ENCODE data around the gene TMEM123.
"Not testable (repeated sequence)": the region's sequence is repeated elsewhere in the genome, so short reads cannot be mapped to it uniquely, and the experiment has no call there.

TMEM123 gene

DNA sequence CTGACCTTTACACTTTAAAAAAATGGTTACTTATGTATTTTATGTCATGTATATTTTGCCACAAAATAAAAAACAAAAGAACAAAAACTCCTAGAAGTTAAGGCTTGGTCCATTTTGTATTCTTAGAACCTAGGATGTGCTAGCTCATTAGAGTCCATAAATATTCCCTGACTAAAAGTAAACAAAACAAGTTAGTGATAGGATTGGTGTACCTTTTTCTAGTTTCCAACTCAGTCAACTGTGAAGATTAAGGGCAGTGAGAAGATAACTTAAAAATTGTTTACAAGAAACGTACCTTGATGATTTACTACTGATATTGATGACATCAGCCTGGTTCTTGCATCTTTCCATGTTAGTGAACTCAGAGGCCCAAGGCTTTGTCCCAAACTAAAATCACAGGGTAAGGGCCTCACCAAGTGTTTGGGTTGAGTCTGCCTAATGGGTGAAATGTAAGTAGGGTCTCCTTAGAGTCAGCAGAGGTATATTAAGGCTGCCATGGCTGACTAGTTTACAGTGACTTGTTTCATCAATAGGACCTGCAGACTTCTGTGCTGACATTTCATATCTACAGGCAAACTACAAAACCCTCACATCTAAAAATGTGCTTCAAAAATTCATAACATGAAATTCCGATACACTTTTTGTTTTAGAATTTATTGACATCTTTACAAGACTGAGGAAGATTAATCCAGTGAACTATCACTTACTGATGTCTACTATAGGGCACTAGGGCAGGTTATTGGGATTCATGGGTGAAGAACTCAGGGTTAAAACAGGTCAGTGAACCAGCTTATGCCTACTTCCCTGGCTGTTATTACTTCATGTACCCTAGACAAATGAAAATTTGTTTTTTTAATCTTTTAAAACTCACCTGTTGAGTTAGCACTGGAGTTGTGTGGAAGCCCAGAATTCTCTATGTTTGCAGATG lies 4.4 kb downstream of the TMEM123 start:
- peaks cover 34% of the 10 kb centered on the region for H3K36me3 Mint-ChIP-seq
- no peaks in the 10 kb centered on the region for H3K9me3 Mint-ChIP-seq (ENCODE audit: low read depth)
- peak overlapping the region; percentile 95 for H3K27ac Mint-ChIP-seq
- H3K4me1 Mint-ChIP-seq (ENCODE audit: low read depth): peaks cover 80% of the 10 kb centered on the region
- H3K4me3 Mint-ChIP-seq: peak overlapping the region; percentile 88
- H3K27me3 Mint-ChIP-seq: no peaks in the 10 kb centered on the region

DNA sequence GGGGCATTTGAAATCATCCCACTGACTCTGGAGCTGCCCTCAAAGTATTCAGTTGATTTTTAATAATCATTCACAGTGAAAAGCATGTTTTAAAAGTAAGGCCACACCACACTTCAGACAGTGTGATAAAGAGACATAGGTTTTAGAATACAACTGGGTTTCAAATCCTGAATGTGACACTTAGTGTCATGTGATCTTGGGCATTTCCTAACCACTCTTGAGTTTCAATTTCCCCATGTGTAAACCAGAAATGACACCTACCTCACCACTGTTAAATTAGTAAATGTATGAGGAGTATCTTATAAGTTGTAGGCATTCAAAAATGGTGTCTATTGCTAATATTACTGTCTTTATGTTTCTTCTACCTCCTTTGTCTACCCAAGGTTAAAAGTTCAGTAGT lies 5.4 kb downstream of the TMEM123 start:
- H3K9me3 Mint-ChIP-seq (ENCODE audit: low read depth): no peaks in the 10 kb centered on the region
- peaks cover 85% of the 10 kb centered on the region for H3K4me1 Mint-ChIP-seq (ENCODE audit: low read depth)
- peak overlapping the region; percentile 95 for H3K27ac Mint-ChIP-seq
- H3K36me3 Mint-ChIP-seq: peaks cover 39% of the 10 kb centered on the region
- H3K4me3 Mint-ChIP-seq: peak overlapping the region; percentile 88
- no peaks in the 10 kb centered on the region for H3K27me3 Mint-ChIP-seq

DNA sequence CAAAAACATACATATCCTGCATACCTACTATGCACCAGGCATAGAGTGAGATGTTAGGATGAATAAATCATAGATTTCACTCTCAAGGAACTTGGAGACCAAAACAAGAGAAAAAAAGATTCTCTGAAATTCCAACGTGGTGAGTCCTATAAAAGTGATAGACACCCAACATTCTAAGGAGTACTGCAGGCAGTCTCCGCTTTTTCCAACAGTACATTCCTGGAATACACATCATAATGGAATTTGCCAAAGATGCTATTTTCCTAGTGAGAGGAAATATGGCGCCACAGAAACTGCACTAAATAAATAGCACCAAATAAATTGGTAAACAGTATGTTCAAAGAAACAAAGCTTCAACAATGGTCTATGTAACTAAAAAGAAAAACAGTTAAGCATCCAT lies 6.0 kb downstream of the TMEM123 start:
- Mint-ChIP-seq H3K36me3 (peaks cover 39% of the 10 kb centered on the region), H3K4me3 (no peak overlapping the region), H3K9me3 (ENCODE audit: low read depth) (no peaks in the 10 kb centered on the region), H3K27me3 (no peaks in the 10 kb centered on the region), H3K27ac (peak overlapping the region; percentile 16), H3K4me1 (ENCODE audit: low read depth) (peaks cover 91% of the 10 kb centered on the region)

DNA sequence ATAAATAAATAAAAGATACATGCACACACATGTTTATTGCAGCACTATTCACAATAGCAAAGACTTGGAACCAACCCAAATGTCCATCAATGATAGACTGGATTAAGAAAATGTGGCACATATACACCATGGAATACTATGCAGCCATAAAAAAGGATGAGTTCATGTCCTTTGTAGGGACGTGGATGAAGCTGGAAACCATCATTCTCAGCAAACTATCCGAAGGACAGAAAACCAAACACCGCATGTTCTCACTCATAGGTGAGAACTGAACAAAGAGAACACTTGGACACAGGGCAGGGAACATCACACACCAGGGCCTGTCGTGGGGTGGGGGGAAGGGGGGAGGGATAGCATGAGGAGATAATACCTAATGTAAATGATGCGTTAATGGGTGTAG lies 7.9 kb downstream of the TMEM123 start:
- peaks cover 95% of the 10 kb centered on the region for H3K4me1 Mint-ChIP-seq (ENCODE audit: low read depth)

DNA sequence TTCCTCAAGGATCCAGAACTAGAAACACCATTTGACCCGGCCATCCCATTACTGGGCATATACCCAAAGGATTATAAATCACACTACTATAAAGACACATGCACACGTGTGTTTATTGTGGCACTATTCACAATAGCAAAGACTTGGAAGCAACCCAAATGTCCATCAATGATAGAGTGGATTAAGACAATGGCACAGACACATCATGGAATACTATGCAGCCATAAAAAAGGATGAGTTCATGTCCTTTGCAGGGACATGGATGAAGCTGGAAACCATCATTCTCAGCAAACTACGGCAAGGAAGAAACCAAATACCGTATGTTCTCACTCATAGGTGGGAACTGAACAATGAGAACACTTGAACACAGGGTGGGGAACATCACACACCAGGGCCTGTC lies 8.4 kb downstream of the TMEM123 start:
- peaks cover 95% of the 10 kb centered on the region for H3K4me1 Mint-ChIP-seq (ENCODE audit: low read depth)
- H3K36me3 Mint-ChIP-seq: peaks cover 41% of the 10 kb centered on the region
- H3K27ac Mint-ChIP-seq; H3K27me3 Mint-ChIP-seq; H3K9me3 Mint-ChIP-seq (ENCODE audit: low read depth): not testable (repeated sequence)
- H3K4me3 Mint-ChIP-seq: peak overlapping the region; percentile 1

More for the DNA sequence above, 7.9 kb downstream of the TMEM123 start:
- not testable (repeated sequence) for H3K27ac Mint-ChIP-seq; H3K4me3 Mint-ChIP-seq; H3K27me3 Mint-ChIP-seq; H3K9me3 Mint-ChIP-seq (ENCODE audit: low read depth)
- H3K36me3 Mint-ChIP-seq: peaks cover 41% of the 10 kb centered on the region

DNA sequence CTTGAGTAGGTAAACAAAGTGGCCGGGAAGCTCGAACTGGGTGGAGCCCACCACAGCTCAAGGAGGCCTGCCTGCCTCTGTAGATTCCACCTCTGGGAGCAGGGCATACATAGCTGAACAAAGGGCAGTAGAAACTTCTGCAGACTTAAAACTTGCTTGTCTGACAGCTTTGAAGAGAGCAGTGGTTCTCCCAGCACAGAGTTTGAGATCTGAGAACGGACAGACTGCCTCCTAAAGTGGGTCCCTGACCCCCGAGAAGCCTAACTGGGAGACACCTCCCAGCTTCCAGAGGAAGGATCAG lies 13.6 kb downstream of the TMEM123 start:
- Mint-ChIP-seq H3K27ac (peak overlapping the region; percentile 59), H3K4me3 (peak overlapping the region; percentile 72), H3K4me1 (ENCODE audit: low read depth) (peaks cover 93% of the 10 kb centered on the region), H3K36me3 (peaks cover 28% of the 10 kb centered on the region)
- not testable (repeated sequence) for H3K27me3 Mint-ChIP-seq; H3K9me3 Mint-ChIP-seq (ENCODE audit: low read depth)

DNA sequence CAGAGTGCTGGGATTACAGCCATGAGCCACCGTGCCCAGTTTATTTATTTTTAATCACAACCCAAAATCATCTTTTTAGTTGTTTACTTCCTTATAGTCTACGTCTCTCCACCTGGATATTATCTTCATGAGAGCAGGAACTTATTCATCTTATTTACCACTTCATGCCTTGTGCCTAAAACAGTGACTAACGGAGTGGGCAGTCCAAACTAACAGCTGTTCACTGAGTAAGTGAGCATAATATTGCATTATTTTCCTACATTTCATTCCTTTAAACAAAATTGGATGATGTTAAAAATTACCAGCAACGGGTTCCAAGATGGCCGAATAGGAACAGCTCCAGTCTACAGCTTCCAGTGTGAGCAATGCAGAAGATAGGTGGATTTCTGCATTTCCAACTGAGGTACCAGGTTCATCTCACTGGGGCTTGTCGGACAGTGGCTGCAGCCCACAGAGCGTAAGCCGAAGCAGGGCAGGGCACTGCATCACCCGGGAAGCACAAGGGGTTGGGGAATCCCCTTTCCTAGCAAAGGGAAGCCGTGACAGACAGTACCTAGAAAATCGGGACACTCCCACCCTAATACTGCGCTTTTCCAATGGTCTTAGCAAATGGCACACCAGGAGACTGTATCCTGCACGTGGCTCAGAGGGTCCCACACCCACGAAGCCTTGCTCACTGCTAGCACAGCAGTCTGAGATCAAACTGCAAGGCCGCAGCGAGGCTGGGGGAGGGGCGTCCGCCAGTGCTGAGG lies 14.1 kb downstream of the TMEM123 start:
- Mint-ChIP-seq H3K9me3 (ENCODE audit: low read depth) (no peaks in the 10 kb centered on the region), H3K4me3 (peak overlapping the region; percentile 72), H3K36me3 (peaks cover 27% of the 10 kb centered on the region), H3K27me3 (no peaks in the 10 kb centered on the region), H3K27ac (peak overlapping the region; percentile 59), H3K4me1 (ENCODE audit: low read depth) (peaks cover 93% of the 10 kb centered on the region)

DNA sequence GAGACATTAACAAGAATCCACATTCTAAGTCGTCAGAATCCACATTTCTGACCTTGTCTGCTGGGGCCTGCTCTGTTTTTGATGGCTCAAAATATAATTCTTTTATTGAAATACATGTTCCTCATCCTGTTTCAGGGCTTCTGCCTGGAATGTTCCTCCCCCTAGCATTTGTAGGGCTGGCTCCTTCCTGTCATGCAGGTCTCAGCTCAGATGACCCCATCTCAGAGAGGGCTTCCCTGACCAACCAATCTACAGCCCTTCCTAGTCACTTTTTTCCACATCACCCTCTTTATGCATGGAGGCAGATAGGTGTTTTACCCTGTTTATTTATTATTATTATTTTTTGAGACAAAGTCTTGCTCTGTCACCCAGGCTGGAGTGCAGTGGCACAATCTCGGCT lies 14.8 kb downstream of the TMEM123 start:
- peaks cover 26% of the 10 kb centered on the region for H3K36me3 Mint-ChIP-seq
- peak overlapping the region; percentile 75 for H3K27ac Mint-ChIP-seq
- H3K27me3 Mint-ChIP-seq: no peaks in the 10 kb centered on the region
- H3K4me1 Mint-ChIP-seq (ENCODE audit: low read depth): peaks cover 89% of the 10 kb centered on the region
- no peaks in the 10 kb centered on the region for H3K9me3 Mint-ChIP-seq (ENCODE audit: low read depth)
- H3K4me3 Mint-ChIP-seq: no peak overlapping the region

DNA sequence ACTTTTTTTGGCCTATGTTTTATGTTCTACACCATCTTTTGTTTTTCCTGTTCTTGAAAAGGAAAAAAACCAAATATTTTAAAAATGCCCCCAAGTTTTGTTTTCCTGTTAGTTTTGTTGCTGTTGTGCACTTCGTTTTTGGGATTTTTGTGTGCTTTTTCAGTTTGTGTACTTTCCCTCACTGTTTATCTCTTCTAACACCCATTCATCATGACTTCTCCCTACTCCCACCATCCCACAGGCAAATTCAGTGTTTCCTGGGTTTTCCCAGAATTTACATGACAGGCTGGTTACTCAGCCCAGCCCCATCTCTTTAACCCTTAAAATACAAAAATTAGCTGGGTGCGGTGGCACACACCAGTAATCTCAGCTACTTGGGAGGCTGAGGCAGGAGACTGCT lies 15.6 kb downstream of the TMEM123 start:
- Mint-ChIP-seq H3K27ac (peak overlapping the region; percentile 58), H3K27me3 (no peaks in the 10 kb centered on the region), H3K36me3 (peaks cover 31% of the 10 kb centered on the region), H3K4me3 (no peak overlapping the region), H3K9me3 (ENCODE audit: low read depth) (peaks cover 4% of the 10 kb centered on the region), H3K4me1 (ENCODE audit: low read depth) (peaks cover 86% of the 10 kb centered on the region)

DNA sequence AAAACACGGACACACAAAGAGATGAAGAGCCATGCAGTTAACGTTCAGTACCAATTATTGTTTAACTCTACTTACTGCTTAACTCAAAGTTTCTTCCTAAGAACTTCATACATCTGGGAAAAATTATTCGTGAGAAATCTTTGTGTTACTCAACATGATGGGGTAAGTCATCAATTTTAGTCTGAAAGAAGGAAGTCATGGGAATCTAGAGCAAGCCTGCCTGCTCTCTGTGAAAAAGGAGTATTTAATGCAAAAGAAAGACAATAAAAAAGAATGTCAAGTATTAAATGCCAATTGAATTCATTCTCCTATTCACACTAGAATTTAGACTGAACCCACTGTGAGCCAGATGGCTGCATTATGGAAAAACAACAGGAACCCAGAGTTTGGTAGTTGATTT lies 16.0 kb downstream of the TMEM123 start:
- H3K9me3 Mint-ChIP-seq (ENCODE audit: low read depth): peaks cover 7% of the 10 kb centered on the region
- peak overlapping the region; percentile 58 for H3K27ac Mint-ChIP-seq
- H3K27me3 Mint-ChIP-seq: no peaks in the 10 kb centered on the region
- peaks cover 35% of the 10 kb centered on the region for H3K36me3 Mint-ChIP-seq
- peaks cover 86% of the 10 kb centered on the region for H3K4me1 Mint-ChIP-seq (ENCODE audit: low read depth)
- no peak overlapping the region for H3K4me3 Mint-ChIP-seq

DNA sequence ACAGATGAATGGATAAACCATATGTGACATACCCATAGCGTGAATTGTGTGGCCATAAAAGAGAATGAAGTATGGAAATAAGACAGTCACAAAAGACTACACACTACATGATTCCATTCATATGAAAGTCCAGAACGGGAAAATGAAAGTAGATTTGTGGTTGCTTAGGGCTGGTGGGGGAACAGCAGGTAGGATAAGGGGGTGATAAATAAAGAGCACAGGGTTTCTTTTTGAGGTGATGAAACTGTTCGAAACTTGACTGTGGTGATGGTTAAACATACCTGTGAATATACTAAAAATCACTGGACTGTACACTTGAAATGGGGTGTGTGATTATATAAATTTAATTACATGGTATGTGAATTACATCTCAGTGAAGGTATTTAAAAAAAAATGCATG lies 16.9 kb downstream of the TMEM123 start:
- Mint-ChIP-seq H3K4me3 (no peak overlapping the region), H3K4me1 (ENCODE audit: low read depth) (peaks cover 84% of the 10 kb centered on the region), H3K27ac (peak overlapping the region; percentile 74), H3K27me3 (no peaks in the 10 kb centered on the region), H3K36me3 (peaks cover 35% of the 10 kb centered on the region), H3K9me3 (ENCODE audit: low read depth) (peaks cover 7% of the 10 kb centered on the region)

DNA sequence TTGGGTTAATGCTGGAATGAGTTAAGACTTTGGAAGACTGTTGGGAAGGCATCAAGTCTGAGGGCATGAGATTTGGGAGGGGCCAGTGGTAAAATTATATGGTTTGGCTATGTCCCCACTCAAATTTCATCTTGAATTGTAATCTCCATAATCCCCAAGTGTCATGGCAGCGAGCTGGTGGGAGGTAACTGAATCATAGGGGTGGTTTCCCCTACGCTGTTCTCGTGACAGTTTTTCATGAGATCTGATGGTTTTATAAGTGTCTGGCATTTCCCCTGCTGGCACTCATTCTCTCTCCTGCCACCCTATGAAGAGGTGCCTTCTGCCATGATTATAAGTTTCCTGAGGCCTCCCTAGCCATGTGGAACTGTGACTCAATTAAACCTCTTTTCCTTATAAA lies 19.0 kb downstream of the TMEM123 start:
- H3K27me3 Mint-ChIP-seq: not testable (repeated sequence)

DNA sequence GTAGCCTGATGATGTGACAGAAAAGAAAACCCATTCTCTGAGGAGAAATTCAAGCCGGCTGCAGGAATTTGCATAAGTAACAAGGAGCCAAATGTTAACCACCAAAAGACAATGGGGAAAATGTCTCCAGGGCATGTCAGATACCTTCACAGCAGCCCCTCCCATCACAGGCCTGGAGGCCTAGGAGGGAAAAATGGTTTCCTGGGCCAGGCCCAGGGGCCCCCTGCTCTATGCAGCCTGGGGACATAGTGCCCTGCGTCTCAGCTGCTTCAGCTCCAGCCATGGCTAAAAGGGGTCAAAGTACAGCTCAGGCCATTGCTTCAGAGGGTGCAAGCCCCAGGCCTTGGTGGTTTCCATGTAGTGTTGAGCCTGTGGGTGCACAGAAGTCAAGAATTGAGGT lies 20.0 kb downstream of the TMEM123 start:
- H3K27me3 Mint-ChIP-seq; H3K9me3 Mint-ChIP-seq (ENCODE audit: low read depth): not testable (repeated sequence)
- Mint-ChIP-seq H3K27ac (peak overlapping the region; percentile 79), H3K4me1 (ENCODE audit: low read depth) (peaks cover 79% of the 10 kb centered on the region), H3K36me3 (peaks cover 30% of the 10 kb centered on the region), H3K4me3 (peak overlapping the region; percentile 52)

More for the DNA sequence above, 19.0 kb downstream of the TMEM123 start:
- not testable (repeated sequence) for H3K9me3 Mint-ChIP-seq (ENCODE audit: low read depth)
- Mint-ChIP-seq H3K4me1 (ENCODE audit: low read depth) (peaks cover 84% of the 10 kb centered on the region), H3K4me3 (peak overlapping the region; percentile 13), H3K27ac (peak overlapping the region; percentile 76), H3K36me3 (peaks cover 35% of the 10 kb centered on the region)

DNA sequence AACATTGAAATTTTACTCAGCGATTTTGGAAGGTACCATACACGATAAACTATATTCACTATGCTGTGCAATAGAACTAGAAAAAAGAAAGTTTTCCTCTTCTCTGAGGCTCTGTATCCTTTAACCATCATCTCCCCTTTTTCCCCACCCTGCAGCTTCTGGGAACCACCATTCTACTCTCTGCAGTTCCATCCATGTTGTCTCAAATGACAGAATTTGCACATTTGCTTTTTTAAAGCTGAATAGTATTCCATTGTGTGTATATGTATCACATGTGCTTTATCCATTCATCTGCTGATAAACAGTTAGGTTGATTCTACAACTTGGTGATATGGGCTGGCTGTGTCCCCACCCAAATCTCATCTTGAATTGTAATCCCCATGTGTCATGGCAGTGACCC lies 21.2 kb downstream of the TMEM123 start:
- peak overlapping the region; percentile 40 for H3K4me3 Mint-ChIP-seq
- H3K36me3 Mint-ChIP-seq: peaks cover 29% of the 10 kb centered on the region
- H3K27me3 Mint-ChIP-seq: no peaks in the 10 kb centered on the region
- peaks cover 7% of the 10 kb centered on the region for H3K9me3 Mint-ChIP-seq (ENCODE audit: low read depth)
- H3K27ac Mint-ChIP-seq: peak overlapping the region; percentile 79
- H3K4me1 Mint-ChIP-seq (ENCODE audit: low read depth): peaks cover 78% of the 10 kb centered on the region

DNA sequence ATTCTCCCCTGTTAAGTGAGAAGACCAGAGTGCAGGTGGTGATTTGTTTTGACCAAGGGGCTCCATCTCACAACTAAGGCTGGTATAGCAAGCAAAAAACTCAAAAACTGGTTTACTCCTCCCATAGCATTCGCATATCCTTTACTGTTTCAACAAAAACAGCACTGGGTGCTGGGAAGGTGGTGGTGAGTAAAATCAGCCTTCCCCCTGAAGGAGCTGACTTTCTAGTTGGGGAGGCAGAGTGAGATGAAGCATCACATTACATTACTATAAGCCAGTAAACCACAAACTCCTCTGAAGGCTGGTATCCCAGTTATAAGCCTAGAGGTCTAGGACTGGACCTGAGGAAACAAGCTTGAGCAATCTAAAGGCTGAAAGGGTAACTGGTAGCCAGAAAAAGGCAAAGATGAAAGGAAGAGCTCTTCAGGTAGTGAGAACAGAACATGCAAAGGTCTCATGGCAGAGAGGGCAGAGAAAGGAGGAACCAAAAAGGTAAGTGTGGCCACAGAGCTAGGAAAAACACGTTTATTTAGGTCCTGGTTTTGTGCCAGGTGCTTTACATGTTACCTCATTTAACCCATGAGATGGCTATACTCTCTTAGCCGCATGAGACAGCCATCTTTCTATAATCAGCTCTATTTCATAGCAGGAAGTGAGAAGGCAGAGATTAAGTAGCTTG lies 22.3 kb downstream of the TMEM123 start:
- peaks cover 77% of the 10 kb centered on the region for H3K4me1 Mint-ChIP-seq (ENCODE audit: low read depth)
- peak overlapping the region; percentile 89 for H3K27ac Mint-ChIP-seq
- peak overlapping the region; percentile 8 for H3K4me3 Mint-ChIP-seq
- H3K9me3 Mint-ChIP-seq (ENCODE audit: low read depth): peaks cover 7% of the 10 kb centered on the region
- H3K36me3 Mint-ChIP-seq: peaks cover 29% of the 10 kb centered on the region
- no peaks in the 10 kb centered on the region for H3K27me3 Mint-ChIP-seq

All from activated naive CD8-positive, alpha-beta T cell (primary cell).